PC-9 (cell line): ENCODE results near the gene ZNF407. TPM values are rescaled to one million over a fixed set of nuclear protein-coding genes. Genes with fewer than 3 reads are reported as not detected.

ENCODE experiments used
- BruUV-seq: library from RNA; stranded (reverse); fragments of 400-500 nt; replicated peaks from 2 replicates; lab custom pipeline; 2021; lab: Mats Ljungman, UMichigan
- CTCF ChIA-PET: fragments of 300-600 bp; sonication (Branson Sonifier 250); formaldehyde crosslinking; loops from one replicate; lab custom pipeline; 2022; ENCODE audit warnings: antibody characterized with exemption; lab: Charles Lee
- POLR2A ChIA-PET: fragments of 300-600 bp; sonication (Branson Sonifier 250); formaldehyde crosslinking; loops from one replicate; lab custom pipeline; 2022; ENCODE audit warnings: antibody characterized with exemption; ENCODE audit not compliant: unreplicated experiment; lab: Charles Lee
- DNase-seq, 2 experiments: peaks; one replicate each; pipeline versions ENCODE4 v3.0.0 to v3.0.0-alpha.2; 2015 to 2022; ENCODE audit warnings: mixed read lengths in 1 of 2
- H2AFZ ChIP-seq: fragments of 200-600 bp; sonication (generic); 2 replicates; pipeline ENCODE4 v1.8.1; 2017; ENCODE audit warnings: antibody characterized with exemption
- H3F3A ChIP-seq: fragments of 200-600 bp; sonication (generic); 2 replicates; pipeline ENCODE4 v1.8.1; 2017; ENCODE audit warnings: antibody characterized with exemption, mild to moderate bottlenecking, low read depth; ENCODE audit not compliant: insufficient read depth
- H3K27ac ChIP-seq: fragments of 200-600 bp; sonication (generic); 2 replicates; pipeline ENCODE4 v1.6.1; 2016; ENCODE audit warnings: mixed run types
- H3K27me3 ChIP-seq: fragments of 200-600 bp; sonication (generic); 2 replicates; pipeline ENCODE4 v1.6.1; 2016; ENCODE audit warnings: low read depth, mixed run types; ENCODE audit not compliant: insufficient read depth
- H3K36me3 ChIP-seq: fragments of 200-600 bp; sonication (generic); 2 replicates; pipeline ENCODE4 v1.6.1; 2016; ENCODE audit warnings: low read depth, mixed run types
- H3K4me1 ChIP-seq: fragments of 200-600 bp; sonication (generic); replicated peaks from 2 replicates; pipeline ENCODE4 v1.6.1; 2016; ENCODE audit warnings: mixed run types; ENCODE audit not compliant: insufficient read depth
- H3K4me2 ChIP-seq: fragments of 200-600 bp; sonication (generic); 2 replicates; pipeline ENCODE4 v1.6.1; 2017; ENCODE audit warnings: mixed run types
- H3K4me3 ChIP-seq: fragments of 200-600 bp; sonication (generic); 2 replicates; pipeline ENCODE4 v1.6.1; 2016; ENCODE audit warnings: mixed run types
- H3K79me2 ChIP-seq: fragments of 200-600 bp; sonication (generic); 2 replicates; pipeline ENCODE4 v1.6.1; 2017; ENCODE audit warnings: low read depth, mixed run types
- H3K9me2 ChIP-seq: fragments of 200-600 bp; sonication (generic); 2 replicates; pipeline ENCODE4 v1.8.1; 2017; ENCODE audit warnings: mild to moderate bottlenecking; ENCODE audit not compliant: insufficient read depth
- H3K9me3 ChIP-seq: fragments of 200-600 bp; sonication (generic); 2 replicates; pipeline ENCODE4 v1.8.1; 2016; ENCODE audit warnings: low read depth; ENCODE audit not compliant: insufficient read depth
- H4K20me1 ChIP-seq: fragments of 200-600 bp; sonication (generic); 2 replicates; pipeline ENCODE4 v1.8.1; 2017; ENCODE audit not compliant: insufficient read depth
- EZH2 ChIP-seq: fragments of 200-600 bp; sonication (generic); IDR thresholded peaks from 2 replicates; pipeline ENCODE4 v1.8.0; 2017; ENCODE audit warnings: antibody characterized with exemption, low read depth
- intact Hi-C: fragments of 100-400 bp; cut with micrococcal nuclease; formaldehyde crosslinking; loops from one replicate; pipeline ENCODE4 v1.10.0; 2022; ENCODE audit not compliant: unreplicated experiment
- total RNA-seq: library from RNA; stranded (reverse); gene quantifications from 2 replicates; pipeline ENCODE4 v1.2.3, GENCODE V29; 2021
- TF ChIP-seq, protein P1 (sequence below): fragments of 200-600 bp; sonication (generic); conservative IDR thresholded peaks from 2 replicates; pipeline ENCODE4 v1.6.1; 2017; ENCODE audit warnings: mixed run types, antibody characterized with exemption, mild to moderate bottlenecking, moderate library complexity

ZNF407 gene
- total RNA-seq, 1 experiment from 2014 or later: 13.4 TPM

DNA sequence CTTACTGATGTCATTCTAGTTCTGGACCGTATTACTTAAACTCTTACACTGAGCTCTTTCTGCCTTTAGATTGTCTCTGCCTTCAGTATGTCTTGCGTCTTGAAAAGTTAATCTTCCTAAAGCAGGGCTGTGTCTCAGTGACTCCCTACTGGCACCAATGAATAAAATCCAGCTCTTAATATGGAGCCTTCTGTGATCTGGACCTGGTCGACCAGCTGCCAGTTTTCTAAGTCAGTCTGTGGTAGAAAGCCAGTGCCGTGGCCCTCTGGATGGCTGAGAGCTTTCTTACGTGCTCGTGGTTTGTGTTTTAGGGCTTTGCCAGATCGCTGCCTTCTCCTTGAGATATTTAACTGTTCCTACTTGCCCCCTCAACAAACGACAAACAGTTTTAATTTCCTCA, 26.8 kb downstream of the ZNF407 start:
- Histone ChIP-seq H3K9me3 (0 out of 2 replicates have a peak, but pooled peaks cover 2% of the 10 kb centered on the region), H3K27ac (no peak overlapping the region), H3K4me2 (no peak overlapping the region), H3K4me1 (no peaks in the 10 kb centered on the region), H3K79me2 (no peaks in the 10 kb centered on the region), H3K4me3 (no peak overlapping the region), H3K36me3 (no peaks in the 10 kb centered on the region), H4K20me1 (peaks cover under 1% of the 10 kb centered on the region; the same call in 1 of the 2 replicates), H3K27me3 (no peaks in the 10 kb centered on the region), H3K9me2 (no peaks in the 10 kb centered on the region), H3F3A (no peaks in the 10 kb centered on the region), H2AFZ (no peak overlapping the region)
- DNase-seq: no peak
- TF ChIP-seq EZH2: no peak
- TF ChIP-seq, protein P1, sequence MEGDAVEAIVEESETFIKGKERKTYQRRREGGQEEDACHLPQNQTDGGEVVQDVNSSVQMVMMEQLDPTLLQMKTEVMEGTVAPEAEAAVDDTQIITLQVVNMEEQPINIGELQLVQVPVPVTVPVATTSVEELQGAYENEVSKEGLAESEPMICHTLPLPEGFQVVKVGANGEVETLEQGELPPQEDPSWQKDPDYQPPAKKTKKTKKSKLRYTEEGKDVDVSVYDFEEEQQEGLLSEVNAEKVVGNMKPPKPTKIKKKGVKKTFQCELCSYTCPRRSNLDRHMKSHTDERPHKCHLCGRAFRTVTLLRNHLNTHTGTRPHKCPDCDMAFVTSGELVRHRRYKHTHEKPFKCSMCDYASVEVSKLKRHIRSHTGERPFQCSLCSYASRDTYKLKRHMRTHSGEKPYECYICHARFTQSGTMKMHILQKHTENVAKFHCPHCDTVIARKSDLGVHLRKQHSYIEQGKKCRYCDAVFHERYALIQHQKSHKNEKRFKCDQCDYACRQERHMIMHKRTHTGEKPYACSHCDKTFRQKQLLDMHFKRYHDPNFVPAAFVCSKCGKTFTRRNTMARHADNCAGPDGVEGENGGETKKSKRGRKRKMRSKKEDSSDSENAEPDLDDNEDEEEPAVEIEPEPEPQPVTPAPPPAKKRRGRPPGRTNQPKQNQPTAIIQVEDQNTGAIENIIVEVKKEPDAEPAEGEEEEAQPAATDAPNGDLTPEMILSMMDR: no peak
- ChIA-PET CTCF (no interaction called here), POLR2A (no interaction called here)
- no TSS peak for BruUV-seq
- intact Hi-C loops: no loop called here

DNA sequence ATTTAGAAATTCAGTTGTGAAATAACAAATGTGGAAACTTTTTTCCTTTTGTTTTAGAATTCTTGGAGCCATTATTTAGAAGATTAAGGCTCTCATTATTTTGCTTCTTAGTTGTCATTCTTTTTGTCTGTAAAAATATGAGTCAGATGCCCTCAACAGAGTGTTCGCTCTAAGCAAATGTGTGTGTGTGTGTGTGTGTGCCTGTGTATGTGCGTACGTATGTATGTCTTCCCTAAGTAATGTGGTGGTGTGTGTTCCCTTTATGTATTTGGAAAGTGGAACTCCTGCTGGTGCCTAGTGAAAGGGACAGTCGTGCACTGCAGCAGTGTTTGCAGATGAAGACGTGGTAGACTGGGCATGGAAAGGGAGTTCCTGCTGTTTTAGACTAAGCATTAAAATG, 27.5 kb downstream of the ZNF407 start:
- TF ChIP-seq EZH2: no peak
- TF ChIP-seq, protein P1: no peak
- Histone ChIP-seq H3K79me2 (no peaks in the 10 kb centered on the region), H3K4me1 (no peaks in the 10 kb centered on the region), H3F3A (no peaks in the 10 kb centered on the region), H4K20me1 (no peaks in the 10 kb centered on the region), H3K9me2 (no peaks in the 10 kb centered on the region), H3K27ac (no peak overlapping the region), H3K9me3 (0 out of 2 replicates have a peak, but pooled peaks cover 2% of the 10 kb centered on the region), H2AFZ (no peak overlapping the region), H3K27me3 (no peaks in the 10 kb centered on the region), H3K4me2 (no peak overlapping the region), H3K4me3 (no peak overlapping the region), H3K36me3 (no peaks in the 10 kb centered on the region)
- ChIA-PET CTCF (no interaction called here), POLR2A (no interaction called here)
- DNase-seq: no peak
- intact Hi-C loops: no loop called here
- BruUV-seq: no TSS peak

DNA sequence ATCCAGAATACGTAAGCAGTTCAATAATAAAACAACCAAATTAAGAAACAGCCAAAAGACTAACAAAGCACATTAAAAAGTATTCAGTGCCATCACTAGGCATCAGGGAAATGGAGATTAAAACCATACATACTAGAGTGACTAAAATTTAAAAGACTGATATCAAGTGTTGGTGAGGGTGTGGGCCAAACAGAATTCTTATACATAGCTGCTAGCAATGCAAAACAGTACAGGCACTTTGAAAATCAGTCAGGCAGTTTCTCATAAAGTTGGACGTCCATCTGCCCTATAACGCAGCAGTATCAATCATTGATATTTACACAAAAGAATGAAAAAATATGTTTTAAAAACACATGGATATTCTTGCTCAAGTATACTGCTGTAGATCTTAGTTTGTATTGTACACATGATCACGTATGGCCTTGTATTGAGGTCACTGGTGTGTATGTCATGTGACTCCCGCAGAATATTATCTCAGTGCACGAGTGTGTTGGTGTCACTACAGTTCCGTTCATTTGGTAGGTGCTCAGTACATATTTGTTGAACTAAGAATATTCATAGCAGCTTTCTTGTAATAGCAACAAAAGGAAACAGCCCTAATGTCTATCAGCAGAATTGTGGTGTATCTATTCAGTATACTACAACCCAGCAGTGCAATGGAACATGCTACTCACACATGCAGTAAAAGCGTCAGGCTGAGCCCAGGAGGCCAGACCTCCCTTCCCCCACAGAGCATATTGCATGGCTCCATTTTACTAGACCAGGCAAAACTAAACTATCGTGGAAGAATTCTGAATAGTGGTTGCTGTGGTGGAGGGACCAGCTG, 28.6 kb downstream of the ZNF407 start:
- BruUV-seq: no TSS peak
- Histone ChIP-seq H3K4me2 (no peak overlapping the region), H4K20me1 (no peaks in the 10 kb centered on the region), H3K36me3 (no peaks in the 10 kb centered on the region), H2AFZ (no peak overlapping the region), H3K4me3 (no peak overlapping the region), H3K9me3 (0 out of 2 replicates have a peak, but pooled peaks cover 2% of the 10 kb centered on the region), H3K4me1 (no peaks in the 10 kb centered on the region), H3K27me3 (no peaks in the 10 kb centered on the region), H3K79me2 (no peaks in the 10 kb centered on the region), H3K27ac (no peak overlapping the region), H3K9me2 (no peaks in the 10 kb centered on the region), H3F3A (no peaks in the 10 kb centered on the region)
- ChIA-PET CTCF (no interaction called here), POLR2A (no interaction called here)
- no peak for TF ChIP-seq EZH2
- TF ChIP-seq, protein P1: no peak
- intact Hi-C loops: no loop called here
- DNase-seq: no peak
